ENCODE data around the gene PDE7B.

PDE7B gene

GRCh38 chr6:135919026-135919425 lies 67.5 kb downstream of the PDE7B start:
- Histone ChIP-seq H3K9me2 (ENCODE audit: low read depth, low read length) (no peaks in the 10 kb centered on the region), H4K20me1 (ENCODE audit: insufficient read depth, low read length) (no peaks in the 10 kb centered on the region), H3K4me3 (ENCODE audit: low read depth, low read length, poor library complexity, severe bottlenecking) (no peak overlapping the region), H3K36me3 (ENCODE audit: insufficient read depth, low read length) (no peaks in the 10 kb centered on the region), H3K9ac (ENCODE audit: low read length) (no peak overlapping the region), H3K4me2 (ENCODE audit: low read length) (no peak overlapping the region), H3F3A (ENCODE audit: insufficient read depth, low read length) (no peaks in the 10 kb centered on the region), H3K79me2 (ENCODE audit: insufficient read depth, low read length) (no peaks in the 10 kb centered on the region), H3K9me3 (ENCODE audit: low read length) (no peaks in the 10 kb centered on the region), H2AFZ (ENCODE audit: low read length) (no peak overlapping the region), H3K27me3 (ENCODE audit: insufficient read depth, low read length) (no peaks in the 10 kb centered on the region), H3K4me1 (ENCODE audit: insufficient read depth, low read length, severe bottlenecking) (no peaks in the 10 kb centered on the region), H3K27ac (ENCODE audit: low read depth, low read length, poor library complexity, severe bottlenecking) (no peak overlapping the region)
- TF ChIP-seq EZH2 (IDR thresholded peaks at IDR 0.05; ENCODE audit: borderline replicate concordance, low read length) (no peak), CTCF (IDR thresholded peaks at IDR 0.05; ENCODE audit: low read length) (no peak)

- Histone ChIP-seq H4K20me1 (ENCODE audit: insufficient read depth, low read length) (no peaks in the 10 kb centered on the region), H3K27ac (ENCODE audit: low read depth, low read length, poor library complexity, severe bottlenecking) (no peak overlapping the region), H3K9me3 (ENCODE audit: low read length) (no peaks in the 10 kb centered on the region), H3K36me3 (ENCODE audit: insufficient read depth, low read length) (no peaks in the 10 kb centered on the region), H3K27me3 (ENCODE audit: insufficient read depth, low read length) (no peaks in the 10 kb centered on the region), H3K4me3 (ENCODE audit: low read depth, low read length, poor library complexity, severe bottlenecking) (no peak overlapping the region), H2AFZ (ENCODE audit: low read length) (no peak overlapping the region), H3K9ac (ENCODE audit: low read length) (no peak overlapping the region), H3K4me2 (ENCODE audit: low read length) (no peak overlapping the region), H3K9me2 (ENCODE audit: low read depth, low read length) (no peaks in the 10 kb centered on the region), H3F3A (ENCODE audit: insufficient read depth, low read length) (no peaks in the 10 kb centered on the region), H3K4me1 (ENCODE audit: insufficient read depth, low read length, severe bottlenecking) (no peaks in the 10 kb centered on the region), H3K79me2 (ENCODE audit: insufficient read depth, low read length) (no peaks in the 10 kb centered on the region)
- TF ChIP-seq EZH2 (IDR thresholded peaks at IDR 0.05; ENCODE audit: borderline replicate concordance, low read length) = no peak
- TF ChIP-seq CTCF (IDR thresholded peaks at IDR 0.05; ENCODE audit: low read length) = no peak
Measured at GRCh38 chr6:135920689-135921088, 69.2 kb downstream of the PDE7B start.

GRCh38 chr6:135921188-135921587 lies 69.7 kb downstream of the PDE7B start:
- no peak overlapping the region for H2AFZ ChIP-seq (ENCODE audit: low read length)
- no peak for TF ChIP-seq EZH2 (IDR thresholded peaks at IDR 0.05; ENCODE audit: borderline replicate concordance, low read length)
- TF ChIP-seq CTCF (IDR thresholded peaks at IDR 0.05; ENCODE audit: low read length) = no peak
- no peaks in the 10 kb centered on the region for H3K36me3 ChIP-seq (ENCODE audit: insufficient read depth, low read length)
- no peaks in the 10 kb centered on the region for H3K4me1 ChIP-seq (ENCODE audit: insufficient read depth, low read length, severe bottlenecking)
- H3K4me2 ChIP-seq (ENCODE audit: low read length) = no peak overlapping the region
- H3K27me3 ChIP-seq (ENCODE audit: insufficient read depth, low read length) = no peaks in the 10 kb centered on the region
- no peaks in the 10 kb centered on the region for H3K79me2 ChIP-seq (ENCODE audit: insufficient read depth, low read length)
- no peak overlapping the region for H3K9ac ChIP-seq (ENCODE audit: low read length)
- H3K9me2 ChIP-seq (ENCODE audit: low read depth, low read length) = no peaks in the 10 kb centered on the region
- no peaks in the 10 kb centered on the region for H3K9me3 ChIP-seq (ENCODE audit: low read length)
- H3K27ac ChIP-seq (ENCODE audit: low read depth, low read length, poor library complexity, severe bottlenecking) = no peak overlapping the region
- H3K4me3 ChIP-seq (ENCODE audit: low read depth, low read length, poor library complexity, severe bottlenecking) = no peak overlapping the region
- H3F3A ChIP-seq (ENCODE audit: insufficient read depth, low read length) = no peaks in the 10 kb centered on the region
- no peaks in the 10 kb centered on the region for H4K20me1 ChIP-seq (ENCODE audit: insufficient read depth, low read length)

Data from OCI-LY1 (cell line).